K562 (cell line): ENCODE data around the gene ATXN7L2. TPM values are rescaled to one million over a fixed set of nuclear protein-coding genes. Genes with fewer than 3 reads are reported as not detected.

ENCODE experiments used
- DPF2 ChIP-seq: fragments of 450-650 bp; IDR thresholded peaks from 2 replicates; pipeline ENCODE4 v1.6.1; 2016
- GABPA ChIP-seq: fragments of 200-800 bp; sonication (Bioruptor generic); conservative IDR thresholded peaks from 2 replicates; pipeline ENCODE4 v1.6.1; 2016; ENCODE audit warnings: low read depth, missing genetic modification characterization, missing compliant biosample characterization
- HDAC1 ChIP-seq, 2 experiments: fragments of 450-650 bp; IDR thresholded peaks; 2 replicates each; pipeline ENCODE4 v1.6.1; 2016 to 2017; ENCODE audit warnings: inconsistent platforms in 1 of 2, mild to moderate bottlenecking in 1 of 2, moderate library complexity in 1 of 2
- HLTF ChIP-seq: fragments of 450-650 bp; IDR thresholded peaks from 2 replicates; pipeline ENCODE4 v1.6.1; 2016
- HMGN3 ChIP-seq: IDR thresholded peaks from 2 replicates; pipeline ENCODE4 v1.6.1; 2011; ENCODE audit warnings: borderline replicate concordance, low read depth, mild to moderate bottlenecking, mixed read lengths, low read length; ENCODE audit not compliant: insufficient read length; ENCODE audit errors: extremely low read depth
- KAT2B ChIP-seq: IDR thresholded peaks from one replicate; pipeline ENCODE4 v1.6.1; 2012; ENCODE audit warnings: low read depth, mild to moderate bottlenecking, control low read depth, inconsistent platforms, low read length, moderate library complexity
- MEIS2 ChIP-seq: fragments of 450-650 bp; IDR thresholded peaks from 2 replicates; pipeline ENCODE4 v1.6.1; 2014; ENCODE audit warnings: mild to moderate bottlenecking; ENCODE audit not compliant: partially characterized antibody
- NR2F6 ChIP-seq: fragments of 450-650 bp; formaldehyde crosslinking; IDR thresholded peaks from 2 replicates; pipeline ENCODE4 v1.4.0; 2020; ENCODE audit warnings: mild to moderate bottlenecking
- PHTF2 ChIP-seq: fragments of 250-450 bp; sonication (Bioruptor Pico); IDR thresholded peaks from 2 replicates; pipeline ENCODE4 v1.5.0; 2021; ENCODE audit warnings: mild to moderate bottlenecking
- SMARCB1 ChIP-seq: IDR thresholded peaks from 2 replicates; pipeline ENCODE4 v1.6.1; 2011; ENCODE audit warnings: improper control_type of control experiment, low read depth; ENCODE audit not compliant: insufficient read length
- SRSF7 ChIP-seq: fragments of 200-400 bp; formaldehyde crosslinking; optimal IDR thresholded peaks from 2 replicates; pipeline ENCODE3; 2017; ENCODE audit warnings: mild to moderate bottlenecking, low read depth, low read length
- TAF15 ChIP-seq: fragments of 200-400 bp; formaldehyde crosslinking; IDR thresholded peaks from 2 replicates; pipeline ENCODE4 v1.6.1; 2017; ENCODE audit warnings: mild to moderate bottlenecking, low read depth, low read length, moderate library complexity
- TBP ChIP-seq: optimal IDR thresholded peaks from 2 replicates; pipeline ENCODE3; 2011; ENCODE audit warnings: low read depth, low read length, improper control_type of control experiment
- TEAD2 ChIP-seq: fragments of 450-650 bp; IDR thresholded peaks from 2 replicates; pipeline ENCODE4 v1.6.1; 2016; ENCODE audit warnings: missing genetic modification characterization, control low read depth, missing compliant biosample characterization
- THRAP3 ChIP-seq: fragments of 450-650 bp; IDR thresholded peaks from 2 replicates; pipeline ENCODE4 v1.6.1; 2016; ENCODE audit warnings: mild to moderate bottlenecking, inconsistent platforms, borderline replicate concordance
- TRIM24 ChIP-seq, 2 experiments: fragments of 450-650 bp; IDR thresholded peaks; 2 replicates each; pipeline ENCODE4 v1.6.1; 2016
- WHSC1 ChIP-seq: IDR thresholded peaks from one replicate; pipeline ENCODE4 v1.6.1; 2012; ENCODE audit warnings: low read length, control low read depth, inconsistent platforms
- ZBED1 ChIP-seq: IDR thresholded peaks from 2 replicates; pipeline ENCODE4 v1.6.1; 2014
- ZEB2 ChIP-seq: fragments of 450-650 bp; IDR thresholded peaks from 2 replicates; pipeline ENCODE4 v1.6.1; 2016
- ZNF133 ChIP-seq: fragments of 250-450 bp; sonication (Bioruptor Pico); IDR thresholded peaks from 2 replicates; pipeline ENCODE4 v1.4.0; 2020; ENCODE audit warnings: mild to moderate bottlenecking
- ZNF232 ChIP-seq: sonication (generic); formaldehyde crosslinking; IDR thresholded peaks from 2 replicates; pipeline ENCODE4 v1.8.0; 2022; ENCODE audit warnings: mild to moderate bottlenecking, missing genetic modification reagents
- ZNF239 ChIP-seq: fragments of 250-450 bp; sonication (Bioruptor Pico); IDR thresholded peaks from 2 replicates; pipeline ENCODE4 v1.4.0; 2020; ENCODE audit warnings: mild to moderate bottlenecking
- ZNF253 ChIP-seq: fragments of 250-450 bp; sonication (Bioruptor Pico); conservative IDR thresholded peaks from 2 replicates; pipeline ENCODE4 v1.6.1; 2021; ENCODE audit warnings: mild to moderate bottlenecking
- ZNF324 ChIP-seq: fragments of 250-450 bp; sonication (Bioruptor Pico); IDR thresholded peaks from 2 replicates; pipeline ENCODE4 v1.4.0; 2020; ENCODE audit warnings: mild to moderate bottlenecking
- ZNF354B ChIP-seq: fragments of 250-450 bp; sonication (Bioruptor Pico); IDR thresholded peaks from 2 replicates; pipeline ENCODE4 v1.4.0; 2020
- polyA plus RNA-seq, 8 experiments: library from polyadenylated mRNA; depleted of rRNA in 4 of 8; stranded (reverse) in 5 of 8; unstranded in 3 of 8; fragments of >200 nt; fragmentation: Nextera tagmentation in 2 of 8; fragmentation: Illumina TruSeq in 1 of 8; extraction: Ambion mirVana in 2 of 8; extraction: Trizol in 1 of 8; gene quantifications; 2 replicates each; pipeline versions ENCODE4 v1.2.1 to v1.2.3, GENCODE V29; 2011 to 2014; ENCODE audit warnings: inconsistent platforms in 1 of 8, missing spikeins in 1 of 8
- total RNA-seq, 7 experiments: library from RNA; depleted of rRNA in 6 of 7; stranded (reverse); fragments of >200 nt in 6 of 7; fragmentation: Illumina TruSeq in 2 of 7; extraction: Trizol in 2 of 7; gene quantifications; 2 replicates each; pipeline versions ENCODE4 v1.2.1 to v1.2.3, GENCODE V29; 2011 to 2021; ENCODE audit warnings: low replicate concordance in 1 of 7
- TF ChIP-seq, protein P1 (sequence below): IDR thresholded peaks from 2 replicates; pipeline ENCODE4 v1.6.1; 2011; ENCODE audit warnings: borderline replicate concordance, low read depth, mild to moderate bottlenecking, moderate library complexity, low read length; ENCODE audit not compliant: insufficient read depth, poor library complexity, severe bottlenecking
- TF ChIP-seq, protein P2 (sequence below): fragments of 450-650 bp; formaldehyde crosslinking; IDR thresholded peaks from 2 replicates; pipeline ENCODE4 v1.4.0; 2022; ENCODE audit warnings: mild to moderate bottlenecking, moderate library complexity
- TF ChIP-seq, protein P3 (sequence below): fragments of 250-450 bp; sonication (Bioruptor Pico); IDR thresholded peaks from 2 replicates; pipeline ENCODE4 v1.5.1; 2021; ENCODE audit warnings: mild to moderate bottlenecking

The ATXN7L2 gene
- total and polyA plus RNA-seq, 9 of the 15 experiments (the other 6 are each of a cell fraction or from before 2014, with no cell fraction given) = 0.21 to 10.4 (median 5.8) TPM

DNA sequence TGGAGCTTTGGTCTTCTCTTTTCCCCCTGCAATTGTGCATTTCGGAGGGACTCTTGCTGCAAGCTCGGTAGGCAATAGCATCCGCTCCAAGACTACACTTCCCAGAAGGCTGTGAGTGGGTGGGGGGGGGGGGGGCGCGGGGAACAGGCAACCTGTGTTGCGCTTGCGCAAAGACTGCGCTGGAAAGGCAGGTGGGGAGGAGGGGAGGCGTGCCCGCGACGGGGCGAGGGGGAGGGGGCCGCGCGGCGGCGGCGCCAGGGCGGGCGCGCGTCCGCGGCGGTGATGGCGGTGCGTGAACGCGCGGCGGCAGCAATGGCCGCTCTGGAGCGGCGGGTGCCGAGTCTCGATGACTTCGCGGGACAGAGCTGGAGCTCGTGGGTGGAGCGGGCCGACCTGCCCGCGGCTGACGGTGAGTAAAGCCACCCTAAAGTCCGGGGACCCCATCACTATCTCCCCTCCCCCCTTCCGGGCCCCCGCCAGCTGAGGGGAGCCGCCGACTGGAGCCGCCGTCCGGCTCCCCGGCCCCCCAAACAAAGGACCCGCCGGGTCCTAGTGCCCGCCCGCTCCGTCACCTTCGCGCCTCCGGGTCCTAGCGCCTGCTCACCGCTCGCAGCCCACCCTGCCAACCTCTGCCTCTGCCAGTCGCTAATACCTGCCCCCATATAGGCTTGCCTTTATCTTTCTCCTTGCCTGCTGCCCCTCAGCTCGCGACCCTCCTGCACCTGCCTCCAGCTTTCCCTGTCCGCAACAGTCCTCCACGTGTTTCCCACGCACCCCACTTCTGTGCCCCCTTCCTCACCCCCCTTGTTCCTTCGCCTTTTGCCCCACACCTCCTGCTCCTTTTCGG is at the start of gene ATXN7L2 (continued):
- TF ChIP-seq ZNF133 (no peak), SMARCB1 (no peak), TBP (peak; percentile 98), KAT2B (no peak), MEIS2 (no peak), WHSC1 (no peak), TRIM24 (IDR thresholded peaks at IDR 0.05) (peak; percentile 22 to 81; a peak in 3 of 4 replicates), ZNF232 (no peak; the same call in 1 of the 2 replicates), HLTF (peak; percentile 98), TAF15 (no peak), ZNF324 (CRISPR knock-in tag) (no peak), NR2F6 (CRISPR knock-in tag) (no peak), ZNF239 (CRISPR knock-in tag) (no peak), ZNF253 (CRISPR knock-in tag) (no peak), HDAC1 (IDR thresholded peaks at IDR 0.05) (peak in 1 of 2 experiments; percentile 99; a peak in 2 of 4 replicates), ZEB2 (peak; percentile 64; the same call in 1 of the 2 replicates), ZBED1 (peak; percentile 83), DPF2 (peak; percentile 88), TEAD2 (tag) (no peak), THRAP3 (0 out of 2 replicates have a peak, but pooled peaks have one; percentile 62), ZNF354B (CRISPR knock-in tag) (no peak), GABPA (peak; percentile 59), PHTF2 (CRISPR knock-in tag) (no peak), SRSF7 (no peak), HMGN3 (peak; percentile 61)
- TF ChIP-seq, protein P1, sequence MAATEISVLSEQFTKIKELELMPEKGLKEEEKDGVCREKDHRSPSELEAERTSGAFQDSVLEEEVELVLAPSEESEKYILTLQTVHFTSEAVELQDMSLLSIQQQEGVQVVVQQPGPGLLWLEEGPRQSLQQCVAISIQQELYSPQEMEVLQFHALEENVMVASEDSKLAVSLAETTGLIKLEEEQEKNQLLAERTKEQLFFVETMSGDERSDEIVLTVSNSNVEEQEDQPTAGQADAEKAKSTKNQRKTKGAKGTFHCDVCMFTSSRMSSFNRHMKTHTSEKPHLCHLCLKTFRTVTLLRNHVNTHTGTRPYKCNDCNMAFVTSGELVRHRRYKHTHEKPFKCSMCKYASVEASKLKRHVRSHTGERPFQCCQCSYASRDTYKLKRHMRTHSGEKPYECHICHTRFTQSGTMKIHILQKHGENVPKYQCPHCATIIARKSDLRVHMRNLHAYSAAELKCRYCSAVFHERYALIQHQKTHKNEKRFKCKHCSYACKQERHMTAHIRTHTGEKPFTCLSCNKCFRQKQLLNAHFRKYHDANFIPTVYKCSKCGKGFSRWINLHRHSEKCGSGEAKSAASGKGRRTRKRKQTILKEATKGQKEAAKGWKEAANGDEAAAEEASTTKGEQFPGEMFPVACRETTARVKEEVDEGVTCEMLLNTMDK = no peak
- TF ChIP-seq, protein P2, sequence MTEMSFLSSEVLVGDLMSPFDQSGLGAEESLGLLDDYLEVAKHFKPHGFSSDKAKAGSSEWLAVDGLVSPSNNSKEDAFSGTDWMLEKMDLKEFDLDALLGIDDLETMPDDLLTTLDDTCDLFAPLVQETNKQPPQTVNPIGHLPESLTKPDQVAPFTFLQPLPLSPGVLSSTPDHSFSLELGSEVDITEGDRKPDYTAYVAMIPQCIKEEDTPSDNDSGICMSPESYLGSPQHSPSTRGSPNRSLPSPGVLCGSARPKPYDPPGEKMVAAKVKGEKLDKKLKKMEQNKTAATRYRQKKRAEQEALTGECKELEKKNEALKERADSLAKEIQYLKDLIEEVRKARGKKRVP = 0 out of 2 replicates have a peak, but pooled peaks have one; percentile 14
- TF ChIP-seq, protein P3, sequence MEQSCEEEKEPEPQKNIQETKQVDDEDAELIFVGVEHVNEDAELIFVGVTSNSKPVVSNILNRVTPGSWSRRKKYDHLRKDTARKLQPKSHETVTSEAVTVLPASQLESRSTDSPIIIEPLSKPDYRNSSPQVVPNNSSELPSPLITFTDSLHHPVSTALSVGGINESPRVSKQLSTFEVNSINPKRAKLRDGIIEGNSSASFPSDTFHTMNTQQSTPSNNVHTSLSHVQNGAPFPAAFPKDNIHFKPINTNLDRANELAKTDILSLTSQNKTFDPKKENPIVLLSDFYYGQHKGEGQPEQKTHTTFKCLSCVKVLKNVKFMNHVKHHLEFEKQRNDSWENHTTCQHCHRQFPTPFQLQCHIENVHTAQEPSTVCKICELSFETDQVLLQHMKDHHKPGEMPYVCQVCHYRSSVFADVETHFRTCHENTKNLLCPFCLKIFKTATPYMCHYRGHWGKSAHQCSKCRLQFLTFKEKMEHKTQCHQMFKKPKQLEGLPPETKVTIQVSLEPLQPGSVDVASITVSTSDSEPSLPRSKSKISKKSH = no peak
